Common myeloid progenitor, CD34-positive (primary cell): ENCODE data around the gene METAP1.

Source experiments
- CTCF ChIA-PET: fragments of 350-600 bp; sonication (Branson Sonifier 250); formaldehyde crosslinking; loops from one replicate; lab custom pipeline; 2021; ENCODE audit warnings: antibody characterized with exemption; lab: Charles Lee
- POLR2A ChIA-PET: fragments of 350-600 bp; sonication (Branson Sonifier 250); formaldehyde crosslinking; loops from one replicate; lab custom pipeline; 2021; ENCODE audit warnings: antibody characterized with exemption; lab: Charles Lee
- DNase-seq, 3 donors: peaks; one replicate each; pipeline versions ENCODE4 v3.0.0 to v3.0.0-alpha.2; 2013
- H3K27ac ChIP-seq, 2 experiments: 1 replicate in 1 of 2; 2 replicates in 1 of 2; pipeline ENCODE4 v1.7.0; 2013; ENCODE audit warnings: inconsistent platforms in 2 of 2, low read length in 2 of 2, mild to moderate bottlenecking in 2 of 2, low read depth in 1 of 2, moderate library complexity in 1 of 2; ENCODE audit not compliant: severe bottlenecking in 2 of 2, insufficient read depth in 1 of 2, poor library complexity in 1 of 2
- H3K27me3 ChIP-seq, 5 experiments: replicated peaks in 2 of 5; 1 replicate in 3 of 5; 2 replicates in 2 of 5; pipeline versions ENCODE4 v1.6.1 to v1.7.0; 2013; ENCODE audit warnings: low read length in 4 of 5, mild to moderate bottlenecking in 2 of 5, moderate library complexity in 2 of 5, inconsistent platforms in 1 of 5; ENCODE audit not compliant: insufficient read depth in 5 of 5, control insufficient read depth in 4 of 5
- H3K36me3 ChIP-seq, 4 experiments: 1 replicate in 2 of 4; 2 replicates in 2 of 4; pipeline versions ENCODE4 v1.6.1 to v1.7.0; 2013; ENCODE audit warnings: low read length in 3 of 4, control low read depth in 1 of 4, mild to moderate bottlenecking in 1 of 4; ENCODE audit not compliant: control insufficient read depth in 4 of 4, insufficient read depth in 4 of 4
- H3K4me1 ChIP-seq, 4 experiments: 1 replicate in 3 of 4; 2 replicates in 1 of 4; pipeline versions ENCODE4 v1.6.1 to v1.7.1; 2013; ENCODE audit warnings: low read length in 3 of 4, mild to moderate bottlenecking in 3 of 4, control low read depth in 1 of 4, inconsistent platforms in 1 of 4, moderate library complexity in 1 of 4; ENCODE audit not compliant: control insufficient read depth in 4 of 4, insufficient read depth in 4 of 4; ENCODE audit errors: control extremely low read depth in 1 of 4
- H3K4me3 ChIP-seq, 7 experiments: 1 replicate in 4 of 7; 2 replicates in 3 of 7; pipeline versions ENCODE4 v1.5.1 to v1.7.0; 2013; ENCODE audit warnings: mild to moderate bottlenecking in 7 of 7, low read length in 6 of 7, moderate library complexity in 6 of 7, inconsistent platforms in 2 of 7, low read depth in 2 of 7, control low read depth in 1 of 7; ENCODE audit not compliant: insufficient read depth in 4 of 7, control insufficient read depth in 1 of 7; ENCODE audit errors: extremely low read depth in 1 of 7
- H3K9me3 ChIP-seq, 5 experiments: 1 replicate in 4 of 5; 2 replicates in 1 of 5; pipeline versions ENCODE4 v1.6.1 to v1.7.1; 2013; ENCODE audit warnings: low read length in 4 of 5, mild to moderate bottlenecking in 2 of 5, inconsistent platforms in 1 of 5, low read depth in 1 of 5, moderate library complexity in 1 of 5; ENCODE audit not compliant: control insufficient read depth in 4 of 5, insufficient read depth in 2 of 5; ENCODE audit errors: control extremely low read depth in 1 of 5
- WGBS: methylation state at CpG from one replicate; pipeline ENCODE4 v1.1.5; 2013; ENCODE audit not compliant: insufficient coverage; 5-methylcytosine and 5-hydroxymethylcytosine counted together

METAP1 gene

DNA sequence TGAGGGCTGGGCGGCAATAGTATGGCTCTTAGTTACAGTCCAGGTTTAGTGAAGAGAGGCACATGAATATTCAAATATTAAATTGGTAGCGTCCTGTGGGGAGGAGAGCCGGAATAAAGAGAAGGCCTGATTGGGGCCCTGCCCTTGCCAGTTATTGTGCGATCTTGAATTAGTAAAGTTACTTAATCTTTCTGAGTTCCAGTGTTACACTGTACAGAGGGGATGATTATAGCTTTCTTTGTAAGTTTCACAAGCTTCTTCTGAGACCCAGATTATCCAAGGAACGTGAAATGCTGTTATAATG is 1.2 kb downstream of the METAP1 start:
- Histone ChIP-seq H3K27me3 (no peaks in the 10 kb centered on the region), H3K4me3 (peak overlapping the region in 6 of 7 experiments; percentile 81 to 97 (median 92)), H3K9me3 (no peaks in the 10 kb centered on the region), H3K4me1 (peaks cover 4 to 22% (median 10%) of the 10 kb centered on the region in 4 experiments), H3K36me3 (peaks cover 0 to 5% (median 1%) of the 10 kb centered on the region in 4 experiments), H3K27ac (peak overlapping the region in 1 of 2 experiments; percentile 74)
- CTCF ChIA-PET, result interaction anchor here (1.2 to 11.2 kb wide), 3 partner anchors 11 to 59 kb away, joined by 6 to 127 read pairs (median 10); no protein-coding TSS in a partner anchor
- WGBS, result 45% methylated on average over 3 of the region's 5 CpGs
- POLR2A ChIA-PET, result interaction anchor here (2.0 kb wide), 1 partner anchor 68 kb away, joined by 8 read pairs; the partner anchor contains the start of gene EIF4E
- no peak for DNase-seq

DNA sequence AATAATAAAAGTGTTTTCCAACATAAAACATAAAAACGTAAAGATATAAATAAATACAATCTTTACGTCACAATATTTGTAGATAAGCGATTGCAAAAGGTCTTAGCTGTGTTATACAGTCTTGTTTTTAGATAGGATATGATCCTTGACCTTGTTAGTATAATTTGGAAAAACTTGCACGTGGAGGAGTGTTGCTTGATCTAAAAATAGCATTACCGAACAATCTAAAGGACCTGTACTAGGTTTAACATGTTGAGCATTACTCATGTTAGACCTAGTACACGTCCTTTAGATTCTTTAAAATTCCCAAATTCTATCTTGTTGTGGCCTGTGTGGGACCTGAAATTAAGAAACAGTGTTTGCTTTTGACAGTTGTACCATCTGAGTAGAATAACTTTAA is 1.6 kb downstream of the METAP1 start:
- POLR2A ChIA-PET, result no interaction called here
- no peak for DNase-seq
- WGBS, result 100% methylated on average over 2 of the region's 6 CpGs
- H3K4me1 ChIP-seq, result peaks cover 4 to 22% (median 10%) of the 10 kb centered on the region in 4 experiments
- CTCF ChIA-PET, result interaction anchor here (1.2 to 11.2 kb wide), 2 partner anchors 11 to 59 kb away, joined by 6 to 127 read pairs; no protein-coding TSS in a partner anchor
- peaks cover 0 to 5% (median 1%) of the 10 kb centered on the region in 4 experiments for H3K36me3 ChIP-seq
- peak overlapping the region in 3 of 7 experiments; percentile 23 to 97 (median 93) for H3K4me3 ChIP-seq
- H3K27me3 ChIP-seq, result no peaks in the 10 kb centered on the region
- H3K9me3 ChIP-seq, result no peaks in the 10 kb centered on the region
- no peak overlapping the region for H3K27ac ChIP-seq

DNA sequence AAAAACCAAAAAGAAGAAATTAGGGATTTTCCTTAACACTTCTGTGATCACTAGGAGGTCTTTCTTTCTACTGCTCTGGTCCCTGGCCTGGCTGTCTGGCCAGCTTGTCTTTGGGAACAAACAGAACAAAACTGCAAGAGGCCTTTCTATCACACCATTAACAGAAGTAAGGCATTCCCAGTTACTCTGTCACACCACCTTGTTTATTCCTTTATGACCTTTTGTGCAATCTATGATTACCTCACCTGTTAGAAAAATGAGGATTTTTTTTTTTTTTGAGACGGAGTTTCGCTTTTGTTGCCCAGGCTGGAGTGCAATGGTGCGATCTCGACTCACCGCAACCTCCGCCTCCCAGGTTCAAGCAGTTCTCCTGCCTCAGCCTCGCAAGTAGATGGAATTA is 3.0 kb downstream of the METAP1 start:
- Histone ChIP-seq H3K4me1 (peaks cover 4 to 24% (median 10%) of the 10 kb centered on the region in 4 experiments), H3K36me3 (peaks cover 0 to 5% (median 1%) of the 10 kb centered on the region in 4 experiments), H3K27ac (no peak overlapping the region), H3K4me3 (no peak overlapping the region), H3K9me3 (no peaks in the 10 kb centered on the region), H3K27me3 (no peaks in the 10 kb centered on the region)
- no peak for DNase-seq
- ChIA-PET POLR2A (no interaction called here), CTCF (interaction anchor here (0.6 to 11.2 kb wide), 3 partner anchors 9 to 58 kb away, joined by 3 to 127 read pairs (median 4); no protein-coding TSS in a partner anchor)
- 100% methylated on average over 7 of the region's 7 CpGs for WGBS

DNA sequence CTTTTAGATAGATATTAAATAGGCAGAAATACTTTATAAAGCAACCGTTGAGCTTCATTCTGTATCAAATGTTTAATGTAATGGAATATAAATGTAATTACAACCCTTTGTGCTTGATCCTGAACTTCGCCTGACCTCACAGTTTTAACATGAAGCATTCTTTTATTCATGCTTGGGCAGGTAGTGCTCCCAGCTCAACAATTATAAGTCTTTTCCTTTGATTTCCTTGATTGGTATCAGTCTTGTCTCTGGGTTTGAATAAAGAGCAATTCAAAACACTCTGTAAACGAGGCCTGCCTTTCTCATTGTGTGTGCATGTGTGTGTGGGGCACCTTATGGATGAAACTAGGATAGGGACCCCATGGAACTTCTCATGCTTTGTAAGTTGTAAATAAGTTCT is 6.8 kb downstream of the METAP1 start:
- Histone ChIP-seq H3K36me3 (peaks cover 0 to 5% (median 1%) of the 10 kb centered on the region in 4 experiments), H3K4me1 (peaks cover 0 to 6% (median under 1%) of the 10 kb centered on the region in 4 experiments), H3K27me3 (no peaks in the 10 kb centered on the region), H3K9me3 (no peaks in the 10 kb centered on the region), H3K27ac (no peak overlapping the region), H3K4me3 (no peak overlapping the region)
- DNase-seq, result no peak
- POLR2A ChIA-PET, result no interaction called here
- CTCF ChIA-PET, result interaction anchor here (0.8 to 1.7 kb wide), 3 partner anchors 24 to 54 kb away, joined by 3 to 6 read pairs (median 3); no protein-coding TSS in a partner anchor
- WGBS, result 90% methylated on average over 2 of the region's 3 CpGs

DNA sequence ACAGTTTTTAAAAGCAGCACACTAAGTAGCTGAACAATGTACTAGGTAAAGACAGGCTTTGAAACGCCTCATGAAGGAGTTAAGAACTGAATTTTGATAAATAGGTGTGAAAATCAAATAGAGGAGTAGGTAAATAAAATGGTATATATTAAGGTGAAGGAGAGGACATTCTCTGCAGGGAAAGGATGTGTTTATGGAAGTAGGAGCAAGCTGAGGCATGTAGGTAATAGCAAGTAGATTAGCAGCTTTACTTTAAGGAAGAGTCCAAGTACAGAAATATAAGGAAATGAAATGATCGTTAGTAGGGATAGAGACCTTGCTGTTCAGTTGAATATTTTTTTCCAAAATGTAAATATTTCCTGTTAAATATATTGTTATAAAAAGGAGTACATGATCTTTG is 12.5 kb downstream of the METAP1 start:
- H3K27ac ChIP-seq, result no peak overlapping the region
- H3K36me3 ChIP-seq, result peaks cover 0 to 4% (median 3%) of the 10 kb centered on the region in 4 experiments
- no peak for DNase-seq
- POLR2A ChIA-PET, result no interaction called here
- H3K9me3 ChIP-seq, result peaks cover 0 to 13% (median 8%) of the 10 kb centered on the region in 5 experiments
- CTCF ChIA-PET, result interaction anchor here (1.0 to 1.7 kb wide), 5 partner anchors 8 to 48 kb away, joined by 3 to 7 read pairs (median 4); partner anchors contain the start of gene METAP1
- H3K4me1 ChIP-seq, result no peaks in the 10 kb centered on the region
- H3K4me3 ChIP-seq, result no peak overlapping the region
- WGBS, result 100% methylated on average over 1 of the region's 2 CpGs
- H3K27me3 ChIP-seq, result no peaks in the 10 kb centered on the region

DNA sequence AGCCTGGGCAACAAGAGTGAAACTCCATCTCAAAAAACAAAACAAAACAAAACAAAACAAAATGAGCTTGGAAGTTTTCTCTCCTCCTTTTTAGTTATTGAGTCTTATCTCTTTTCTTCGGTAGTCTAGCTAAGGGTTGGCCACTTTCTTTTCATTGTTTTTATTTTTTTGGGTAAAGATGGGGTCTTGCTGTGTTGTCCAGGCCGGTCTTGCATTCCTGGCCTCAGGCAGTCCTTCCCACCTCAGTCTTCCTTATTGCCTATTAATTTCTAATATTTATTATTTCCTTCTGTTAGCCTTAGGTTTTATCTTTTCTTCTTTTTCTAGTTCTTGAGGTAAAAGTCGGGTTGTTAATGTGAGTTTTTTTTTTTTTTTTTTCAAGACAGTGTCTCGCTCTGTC is 16.4 kb downstream of the METAP1 start:
- CTCF ChIA-PET, result interaction anchor here (1.0 to 1.5 kb wide), 3 partner anchors 12 to 44 kb away, joined by 3 to 5 read pairs (median 3); partner anchors contain the start of gene METAP1
- no peak for DNase-seq
- POLR2A ChIA-PET, result no interaction called here
- Histone ChIP-seq H3K4me1 (no peaks in the 10 kb centered on the region), H3K4me3 (no peak overlapping the region), H3K9me3 (peaks cover 7 to 24% (median 12%) of the 10 kb centered on the region in 5 experiments), H3K27ac (no peak overlapping the region), H3K27me3 (no peaks in the 10 kb centered on the region), H3K36me3 (peaks cover 5 to 19% (median 8%) of the 10 kb centered on the region in 4 experiments)
- WGBS, result 100% methylated on average over 1 of the region's 4 CpGs

DNA sequence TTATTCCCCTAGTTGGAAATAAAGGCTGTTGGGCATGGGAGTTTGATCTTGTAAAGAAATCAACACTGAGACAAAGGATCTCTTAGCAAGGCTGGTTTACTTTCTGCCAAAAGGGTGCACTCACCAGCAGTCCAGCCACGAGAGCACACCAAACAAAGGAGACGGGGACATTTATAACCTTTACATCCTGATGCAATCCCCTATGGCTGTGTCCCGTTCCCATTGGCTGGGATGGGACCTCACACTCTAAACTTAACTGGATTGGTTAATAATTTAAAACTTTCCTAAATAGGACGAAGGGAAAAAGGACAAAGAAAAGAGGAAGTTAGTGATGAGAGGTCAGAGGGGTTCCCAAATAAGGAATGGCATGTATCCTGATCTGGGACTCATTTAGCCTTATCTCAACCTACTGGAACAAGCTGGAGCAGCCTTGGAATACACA is 17.9 kb downstream of the METAP1 start:
- POLR2A ChIA-PET, result no interaction called here
- H3K36me3 ChIP-seq, result peaks cover 7 to 24% (median 8%) of the 10 kb centered on the region in 4 experiments
- H3K4me1 ChIP-seq, result no peaks in the 10 kb centered on the region
- CTCF ChIA-PET, result interaction anchor here (1.9 kb wide), 1 partner anchor 18 kb away, joined by 5 read pairs; the partner anchor contains the start of gene METAP1
- no peak overlapping the region for H3K4me3 ChIP-seq
- WGBS, result 95% methylated on average over 2 of the region's 4 CpGs
- H3K9me3 ChIP-seq, result peaks cover 7 to 25% (median 12%) of the 10 kb centered on the region in 5 experiments
- no peaks in the 10 kb centered on the region for H3K27me3 ChIP-seq
- no peak overlapping the region for H3K27ac ChIP-seq
- no peak for DNase-seq
